Right atrium auricular region (tissue), 2 donors: Measurements from ENCODE around the gene MMP26. TPM values are rescaled to one million over a fixed set of nuclear protein-coding genes. Genes with fewer than 3 reads are reported as not detected.

ENCODE experiments used
- DNase-seq: peaks from one replicate; pipeline ENCODE4 v3.0.0-alpha.2; 2019; ENCODE audit warnings: low spot score
- H3K27ac ChIP-seq, 2 donors: fragments of 200-600 bp; sonication (generic); 1 replicate in 1 of 2; 2 replicates in 1 of 2; pipeline ENCODE4 v1.5.1; 2016 to 2019
- H3K27me3 ChIP-seq, 2 donors: fragments of 200-600 bp; sonication (generic); one replicate each; pipeline versions ENCODE4 v1.5.1 to v1.6.0; 2017 to 2019
- H3K36me3 ChIP-seq: fragments of 200-600 bp; sonication (generic); one replicate; pipeline ENCODE4 v1.5.1; 2016
- H3K4me1 ChIP-seq, 2 donors: fragments of 200-600 bp; sonication (generic); one replicate each; pipeline versions ENCODE4 v1.5.1 to v1.6.0; 2017 to 2019
- H3K4me3 ChIP-seq, 2 donors: fragments of 200-600 bp; sonication (generic); 1 replicate in 1 of 2; 2 replicates in 1 of 2; pipeline ENCODE4 v1.5.1; 2017 to 2019; ENCODE audit warnings: mild to moderate bottlenecking in 1 of 2, moderate library complexity in 1 of 2
- H3K9me3 ChIP-seq, 2 donors: fragments of 200-600 bp; sonication (generic); one replicate each; pipeline ENCODE4 v1.5.1; 2019
- total RNA-seq, 2 donors: library from RNA; depleted of rRNA; stranded (reverse); fragments of >200 nt; gene quantifications; one replicate each; pipeline ENCODE4 v1.1.0, GENCODE V29; 2016
- TF ChIP-seq, protein P1 (sequence below), 2 donors: fragments of 200-600 bp; sonication (generic); IDR thresholded peaks; one replicate each; pipeline ENCODE4 v1.5.1; 2019; ENCODE audit warnings: antibody characterized with exemption in 2 of 2

MMP26 gene
- total RNA-seq, 2 donors from 2014 or later: not detected

DNA sequence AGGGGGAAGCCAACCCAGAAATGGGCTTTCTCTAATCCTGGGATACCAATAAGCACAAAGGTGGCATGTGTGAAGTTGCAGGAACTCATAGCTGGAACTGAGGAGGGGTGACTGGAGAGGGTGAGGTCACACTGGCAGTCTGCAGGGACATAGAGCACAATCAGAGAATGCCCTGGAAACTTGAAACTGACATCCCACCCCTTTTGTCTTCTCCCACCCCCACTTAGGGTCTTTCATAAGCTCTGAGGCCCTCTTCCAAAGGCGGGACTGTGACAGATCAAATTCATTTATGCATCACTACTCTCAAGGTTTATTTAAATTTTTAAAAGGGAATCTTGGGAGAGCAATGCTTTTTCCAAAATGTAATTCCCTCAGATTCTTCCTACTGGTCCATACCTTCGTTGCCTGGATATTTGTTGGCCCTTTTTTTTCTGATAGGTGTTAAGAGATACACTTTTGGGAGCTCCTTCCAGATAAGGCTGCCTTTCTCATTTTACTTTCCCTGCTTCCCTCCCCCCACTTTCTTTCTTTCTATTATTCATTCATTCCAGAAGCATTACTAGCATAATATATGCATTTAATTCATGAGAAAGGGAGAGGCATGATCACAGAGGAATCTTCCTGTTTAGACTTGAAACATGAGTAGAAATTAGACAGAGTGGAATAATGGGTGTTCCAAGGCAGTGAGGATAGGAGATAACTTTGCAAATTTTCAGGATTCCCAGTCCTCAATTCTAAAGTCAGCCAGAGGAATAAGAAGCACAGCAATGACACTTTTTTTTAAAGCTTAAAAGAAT is 21.8 kb upstream of the MMP26 start:
- H3K4me3 ChIP-seq: no peak overlapping the region
- H3K27ac ChIP-seq: no peak overlapping the region
- H3K27me3 ChIP-seq: no peaks in the 10 kb centered on the region
- DNase-seq: no peak
- H3K9me3 ChIP-seq: no peaks in the 10 kb centered on the region
- no peaks in the 10 kb centered on the region for H3K36me3 ChIP-seq
- no peaks in the 10 kb centered on the region for H3K4me1 ChIP-seq
- TF ChIP-seq, protein P1, sequence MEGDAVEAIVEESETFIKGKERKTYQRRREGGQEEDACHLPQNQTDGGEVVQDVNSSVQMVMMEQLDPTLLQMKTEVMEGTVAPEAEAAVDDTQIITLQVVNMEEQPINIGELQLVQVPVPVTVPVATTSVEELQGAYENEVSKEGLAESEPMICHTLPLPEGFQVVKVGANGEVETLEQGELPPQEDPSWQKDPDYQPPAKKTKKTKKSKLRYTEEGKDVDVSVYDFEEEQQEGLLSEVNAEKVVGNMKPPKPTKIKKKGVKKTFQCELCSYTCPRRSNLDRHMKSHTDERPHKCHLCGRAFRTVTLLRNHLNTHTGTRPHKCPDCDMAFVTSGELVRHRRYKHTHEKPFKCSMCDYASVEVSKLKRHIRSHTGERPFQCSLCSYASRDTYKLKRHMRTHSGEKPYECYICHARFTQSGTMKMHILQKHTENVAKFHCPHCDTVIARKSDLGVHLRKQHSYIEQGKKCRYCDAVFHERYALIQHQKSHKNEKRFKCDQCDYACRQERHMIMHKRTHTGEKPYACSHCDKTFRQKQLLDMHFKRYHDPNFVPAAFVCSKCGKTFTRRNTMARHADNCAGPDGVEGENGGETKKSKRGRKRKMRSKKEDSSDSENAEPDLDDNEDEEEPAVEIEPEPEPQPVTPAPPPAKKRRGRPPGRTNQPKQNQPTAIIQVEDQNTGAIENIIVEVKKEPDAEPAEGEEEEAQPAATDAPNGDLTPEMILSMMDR (IDR thresholded peaks at IDR 0.05): no peak

DNA sequence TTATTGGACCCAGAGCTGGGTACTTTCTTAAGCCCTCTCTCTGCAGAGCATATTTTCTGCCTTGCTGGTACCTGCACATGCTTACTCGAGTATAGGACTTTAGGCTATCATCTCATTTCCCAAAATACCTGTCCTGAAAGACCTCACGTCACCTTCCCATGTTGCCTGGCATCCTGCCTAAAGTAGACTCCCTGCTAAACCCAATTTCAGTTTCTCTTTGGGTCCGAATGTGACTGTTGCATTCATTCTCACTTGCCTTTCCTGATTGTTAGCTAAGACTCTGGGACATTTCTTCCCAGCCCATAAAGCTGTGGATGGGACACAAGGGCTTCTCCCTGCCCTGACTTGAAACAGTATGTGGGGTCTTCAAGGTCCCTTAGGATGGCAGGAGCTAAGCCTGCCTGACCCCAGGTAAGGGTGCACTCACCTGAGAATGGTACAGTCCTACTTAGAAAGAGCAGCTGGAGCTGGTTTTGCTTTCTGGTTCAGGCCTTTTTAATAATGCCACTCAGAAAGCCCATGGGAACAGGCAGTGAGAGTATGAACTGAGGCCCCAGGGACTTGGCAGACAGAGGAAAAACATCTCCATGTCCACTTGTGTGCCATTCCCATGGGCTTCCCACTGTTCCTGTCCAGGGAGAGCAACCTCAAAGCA is 19.8 kb upstream of the MMP26 start:
- DNase-seq: no peak
- Histone ChIP-seq H3K4me3 (no peak overlapping the region), H3K27me3 (no peaks in the 10 kb centered on the region), H3K36me3 (no peaks in the 10 kb centered on the region), H3K27ac (no peak overlapping the region), H3K4me1 (no peaks in the 10 kb centered on the region), H3K9me3 (no peaks in the 10 kb centered on the region)
- TF ChIP-seq, protein P1 (IDR thresholded peaks at IDR 0.05): no peak

DNA sequence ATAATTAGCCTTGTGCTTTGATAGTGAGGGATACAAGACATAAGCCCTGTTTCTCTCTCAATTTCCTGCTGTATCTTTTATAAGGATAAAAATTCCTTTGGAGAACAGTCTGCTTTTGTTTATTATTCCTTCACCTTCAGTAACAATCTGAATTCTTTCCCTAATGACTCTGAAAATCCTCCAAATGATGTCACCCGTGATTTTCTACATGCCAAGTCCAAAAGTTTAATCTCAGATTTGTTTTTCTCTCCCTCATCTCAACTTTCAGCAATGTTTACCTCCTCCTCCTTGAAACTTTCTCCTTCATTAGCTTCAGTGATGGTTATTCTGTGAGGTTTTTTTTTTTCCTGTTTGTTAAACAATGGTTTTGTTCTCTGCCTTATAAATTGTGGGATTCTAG is 9.1 kb upstream of the MMP26 start:
- Histone ChIP-seq H3K4me3 (no peak overlapping the region), H3K4me1 (no peaks in the 10 kb centered on the region), H3K9me3 (no peaks in the 10 kb centered on the region), H3K27ac (no peak overlapping the region), H3K36me3 (no peaks in the 10 kb centered on the region), H3K27me3 (no peaks in the 10 kb centered on the region)
- TF ChIP-seq, protein P1 (IDR thresholded peaks at IDR 0.05): no peak
- no peak for DNase-seq

DNA sequence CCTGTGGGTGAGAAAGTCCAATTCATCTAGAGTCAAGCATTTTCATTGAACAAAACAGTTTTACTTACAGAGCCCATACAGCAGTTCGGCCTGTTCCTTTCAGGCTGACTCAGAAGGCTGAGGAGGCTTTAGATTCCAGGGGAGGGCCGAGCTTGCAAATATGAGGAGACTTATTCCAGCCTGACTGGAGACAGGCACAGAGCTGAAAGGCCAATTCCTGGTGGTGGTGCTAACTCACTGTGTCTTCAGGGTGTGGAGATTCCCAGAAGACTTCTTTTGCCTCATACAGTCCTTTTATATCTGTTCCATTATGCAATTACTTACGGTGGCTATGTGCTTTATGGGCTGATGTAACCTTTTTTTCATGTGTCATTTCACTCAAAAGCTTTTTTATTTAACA is 7.0 kb upstream of the MMP26 start, which contains the start of gene OR51E2:
Gene OR51E2, minus strand, starts transcription at position 269 of the 400 bp plus-strand sequence. CDS start 15,142 bp downstream, outside the sequence.
- H3K27me3 ChIP-seq: no peaks in the 10 kb centered on the region
- TF ChIP-seq, protein P1 (IDR thresholded peaks at IDR 0.05): no peak
- no peaks in the 10 kb centered on the region for H3K4me1 ChIP-seq
- H3K36me3 ChIP-seq: no peaks in the 10 kb centered on the region
- H3K9me3 ChIP-seq: no peaks in the 10 kb centered on the region
- no peak within 1 kb of the TSS for H3K27ac ChIP-seq
- DNase-seq: no peak
- H3K4me3 ChIP-seq: no peak within 1 kb of the TSS

DNA sequence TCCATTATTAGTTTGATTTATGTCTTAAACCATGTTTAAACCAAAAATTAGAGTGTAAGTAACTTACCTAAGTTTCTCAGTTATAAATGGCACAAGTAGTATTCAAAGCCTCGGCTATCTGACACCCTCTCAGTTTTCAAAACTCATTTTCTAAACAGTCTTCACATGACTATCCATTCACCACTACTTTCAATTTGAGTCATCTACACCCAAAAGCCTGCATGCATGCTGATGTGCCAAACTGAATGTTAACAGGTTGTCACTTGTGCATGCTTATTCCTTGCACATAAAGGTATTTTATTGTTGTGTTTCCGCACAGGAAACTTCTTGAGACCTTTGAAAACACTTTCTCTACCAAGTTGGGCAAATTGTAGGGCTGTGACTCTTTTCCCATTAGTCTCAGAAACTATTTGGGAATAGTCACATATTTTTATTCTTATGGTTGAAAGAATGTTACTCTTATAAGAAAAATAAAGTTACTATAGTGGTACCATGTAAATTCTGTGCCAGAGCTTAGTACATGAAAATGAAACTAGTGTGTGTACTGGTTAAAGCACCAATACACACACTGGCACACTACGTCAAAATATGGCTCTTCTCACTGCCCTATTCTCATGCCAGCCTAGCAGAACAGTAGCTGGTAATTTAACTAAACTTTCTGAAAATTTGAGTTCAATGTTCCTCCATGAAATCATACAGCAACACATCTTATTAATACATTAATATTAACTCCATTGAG is 4.7 kb upstream of the MMP26 start:
- H3K36me3 ChIP-seq: no peaks in the 10 kb centered on the region
- H3K9me3 ChIP-seq: no peaks in the 10 kb centered on the region
- H3K27me3 ChIP-seq: no peaks in the 10 kb centered on the region
- TF ChIP-seq, protein P1 (IDR thresholded peaks at IDR 0.05): no peak
- no peak overlapping the region for H3K27ac ChIP-seq
- no peak overlapping the region for H3K4me3 ChIP-seq
- no peak for DNase-seq
- H3K4me1 ChIP-seq: no peaks in the 10 kb centered on the region
